ENCODE data around the gene AZU1. TPM values are rescaled to one million over a fixed set of nuclear protein-coding genes. Genes with fewer than 3 reads are reported as not detected.
A peak's percentile ranks its signal among the peaks of the same experiment; 100 is the strongest.

AZU1 gene
- total RNA-seq, 1 experiment from 2014 or later = 5.8 TPM

GRCh38 chr19:812747-813218, 14.9 kb upstream of the AZU1 start:
- in situ Hi-C loops (cut with HindIII; ENCODE audit: low pct_unique_long_range_greater_than_20kb, low sequenced_read_pairs) = no loop called here
- no peaks in the 10 kb centered on the region for H3K4me1 ChIP-seq (ENCODE audit: control insufficient read depth, insufficient read depth, low read length)
- H3K27me3 ChIP-seq (ENCODE audit: control insufficient read depth, insufficient read depth, low read length) = no peaks in the 10 kb centered on the region
- intact Hi-C loops (cut with micrococcal nuclease; ENCODE audit: unreplicated experiment) = no loop called here
- H3K4me3 ChIP-seq (ENCODE audit: low read depth in 2 of 2, low read length in 2 of 2) = no peak overlapping the region
- ChIA-PET CTCF (no interaction called here), POLR2A (no interaction called here)
- no peaks in the 10 kb centered on the region for H3K9me3 ChIP-seq (ENCODE audit: control insufficient read depth, insufficient read depth, low read depth, low read length)
- ATAC-seq (no peak; the same call in 1 of the 2 replicates), DNase-seq (ENCODE audit: low read depth, low spot score) (no peak)
- TF ChIP-seq SIN3A (IDR thresholded peaks at IDR 0.05; ENCODE audit: borderline replicate concordance, insufficient read depth, low read depth, low read length) (no peak), POLR2AphosphoS5 (IDR thresholded peaks at IDR 0.05; ENCODE audit: low read depth, low read length) (no peak), TCF7L2 (IDR thresholded peaks at IDR 0.05; ENCODE audit: low read depth, low read length) (no peak), CTCF (IDR thresholded peaks at IDR 0.05) (no peak)
- TF ChIP-seq, protein P1, sequence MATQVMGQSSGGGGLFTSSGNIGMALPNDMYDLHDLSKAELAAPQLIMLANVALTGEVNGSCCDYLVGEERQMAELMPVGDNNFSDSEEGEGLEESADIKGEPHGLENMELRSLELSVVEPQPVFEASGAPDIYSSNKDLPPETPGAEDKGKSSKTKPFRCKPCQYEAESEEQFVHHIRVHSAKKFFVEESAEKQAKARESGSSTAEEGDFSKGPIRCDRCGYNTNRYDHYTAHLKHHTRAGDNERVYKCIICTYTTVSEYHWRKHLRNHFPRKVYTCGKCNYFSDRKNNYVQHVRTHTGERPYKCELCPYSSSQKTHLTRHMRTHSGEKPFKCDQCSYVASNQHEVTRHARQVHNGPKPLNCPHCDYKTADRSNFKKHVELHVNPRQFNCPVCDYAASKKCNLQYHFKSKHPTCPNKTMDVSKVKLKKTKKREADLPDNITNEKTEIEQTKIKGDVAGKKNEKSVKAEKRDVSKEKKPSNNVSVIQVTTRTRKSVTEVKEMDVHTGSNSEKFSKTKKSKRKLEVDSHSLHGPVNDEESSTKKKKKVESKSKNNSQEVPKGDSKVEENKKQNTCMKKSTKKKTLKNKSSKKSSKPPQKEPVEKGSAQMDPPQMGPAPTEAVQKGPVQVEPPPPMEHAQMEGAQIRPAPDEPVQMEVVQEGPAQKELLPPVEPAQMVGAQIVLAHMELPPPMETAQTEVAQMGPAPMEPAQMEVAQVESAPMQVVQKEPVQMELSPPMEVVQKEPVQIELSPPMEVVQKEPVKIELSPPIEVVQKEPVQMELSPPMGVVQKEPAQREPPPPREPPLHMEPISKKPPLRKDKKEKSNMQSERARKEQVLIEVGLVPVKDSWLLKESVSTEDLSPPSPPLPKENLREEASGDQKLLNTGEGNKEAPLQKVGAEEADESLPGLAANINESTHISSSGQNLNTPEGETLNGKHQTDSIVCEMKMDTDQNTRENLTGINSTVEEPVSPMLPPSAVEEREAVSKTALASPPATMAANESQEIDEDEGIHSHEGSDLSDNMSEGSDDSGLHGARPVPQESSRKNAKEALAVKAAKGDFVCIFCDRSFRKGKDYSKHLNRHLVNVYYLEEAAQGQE (IDR thresholded peaks at IDR 0.05; ENCODE audit: insufficient read depth in 1 of 2, low read depth in 2 of 2, low read length in 1 of 2) = no peak
- H3K27ac ChIP-seq (ENCODE audit: low read length) = no peak overlapping the region
- BruUV-seq (replicated peaks) = TSS peak; percentile 89
- peaks cover 6% of the 10 kb centered on the region for H3K36me3 ChIP-seq (ENCODE audit: control insufficient read depth, insufficient read depth, low read length)

DNA sequence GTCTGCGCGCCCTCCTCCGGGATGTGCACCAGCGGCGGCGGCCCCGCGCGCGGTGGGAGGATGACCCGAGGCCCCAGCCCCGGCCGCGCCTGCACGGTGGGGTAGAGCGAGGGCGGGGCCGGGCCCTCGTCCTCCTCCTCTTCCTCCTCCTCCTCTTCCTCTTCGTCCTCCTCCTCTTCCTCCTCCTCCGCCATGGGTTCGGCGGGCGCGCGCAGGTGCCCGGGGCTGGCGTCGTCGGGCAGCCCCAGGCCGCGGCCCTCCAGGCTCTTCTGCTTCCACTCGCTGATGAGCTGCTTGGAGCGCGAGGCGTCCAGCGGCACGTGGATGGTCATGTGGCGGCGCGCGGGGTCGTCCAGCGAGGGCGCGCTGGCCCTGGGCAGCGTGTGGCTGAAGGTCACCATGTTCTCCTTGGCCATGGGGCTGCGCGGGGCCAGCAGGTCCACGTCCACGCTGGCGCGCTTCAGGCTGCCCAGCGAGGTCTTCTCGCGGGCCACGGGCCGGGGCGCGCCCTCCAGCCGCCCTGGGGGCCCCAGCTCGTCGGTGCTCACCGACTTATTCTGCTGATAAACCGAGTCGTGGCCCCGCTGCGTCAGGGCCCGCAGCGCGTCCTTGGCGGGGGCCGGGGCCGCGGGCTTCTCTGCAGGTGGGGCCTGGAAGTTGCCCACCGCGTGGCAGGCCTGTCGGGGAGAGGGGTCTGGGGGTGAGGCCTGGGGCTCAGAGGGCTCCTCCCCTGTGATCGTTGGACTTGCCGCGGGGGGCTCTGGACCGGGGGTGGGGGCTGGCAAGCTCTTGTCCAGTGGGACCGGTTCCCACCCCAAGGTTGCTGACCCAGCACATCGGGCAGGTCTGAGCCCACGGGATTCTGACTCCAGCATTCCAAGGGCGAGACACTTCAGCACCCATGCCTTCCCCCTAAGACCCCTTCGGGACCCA, 14.2 kb upstream of the AZU1 start:
- Histone ChIP-seq H3K27me3 (ENCODE audit: control insufficient read depth, insufficient read depth, low read length) (no peaks in the 10 kb centered on the region), H3K4me3 (ENCODE audit: low read depth in 2 of 2, low read length in 2 of 2) (no peak overlapping the region), H3K27ac (ENCODE audit: low read length) (no peak overlapping the region), H3K4me1 (ENCODE audit: control insufficient read depth, insufficient read depth, low read length) (no peaks in the 10 kb centered on the region), H3K9me3 (ENCODE audit: control insufficient read depth, insufficient read depth, low read depth, low read length) (no peaks in the 10 kb centered on the region), H3K36me3 (ENCODE audit: control insufficient read depth, insufficient read depth, low read length) (peaks cover 3% of the 10 kb centered on the region)
- CTCF ChIA-PET = no interaction called here
- ATAC-seq (peak; percentile 11; the same call in 1 of the 2 replicates), DNase-seq (ENCODE audit: low read depth, low spot score) (no peak)
- in situ Hi-C loops (cut with HindIII; ENCODE audit: low pct_unique_long_range_greater_than_20kb, low sequenced_read_pairs) = no loop called here
- no TSS peak for BruUV-seq (replicated peaks)
- no peak for TF ChIP-seq TCF7L2 (IDR thresholded peaks at IDR 0.05; ENCODE audit: low read depth, low read length)
- POLR2A ChIA-PET = no interaction called here
- intact Hi-C loops (cut with micrococcal nuclease; ENCODE audit: unreplicated experiment) = no loop called here
